ENCODE results near the gene TMEM45B. TPM values are rescaled to one million over a fixed set of nuclear protein-coding genes. Genes with fewer than 3 reads are reported as not detected.
"Not testable (repeated sequence)": the region's sequence is repeated elsewhere in the genome, so short reads cannot be mapped to it uniquely, and the experiment has no call there.

The TMEM45B gene
- total RNA-seq, 1 donor from 2014 or later, result 10.1 TPM

DNA sequence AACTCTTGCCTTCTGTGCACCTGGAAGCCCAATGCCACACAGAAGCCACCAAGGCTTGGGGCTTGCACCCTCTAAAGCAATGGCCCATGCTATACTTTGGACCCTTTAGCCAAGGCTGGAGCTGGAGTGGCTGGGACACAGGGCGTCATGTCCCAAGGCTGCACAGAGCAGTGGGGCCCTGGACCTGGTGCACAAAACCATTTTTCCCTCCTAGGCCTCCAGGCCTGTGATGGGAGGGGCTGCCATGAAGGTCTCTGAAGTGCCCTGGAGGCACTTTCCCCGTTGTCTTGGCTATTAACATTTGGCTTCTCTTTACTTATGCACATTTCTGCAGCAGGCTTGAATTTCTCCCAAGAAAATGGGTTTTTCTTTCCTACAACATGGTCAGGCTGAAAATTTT is 20.6 kb upstream of the TMEM45B start:
- H3K27ac ChIP-seq, result no peak overlapping the region
- no peaks in the 10 kb centered on the region for H3K36me3 ChIP-seq
- intact Hi-C loops (cut with DNase I), result no loop called here
- TF ChIP-seq CTCF (IDR thresholded peaks at IDR 0.05) (no peak), POLR2A (IDR thresholded peaks at IDR 0.05) (no peak), POLR2AphosphoS5 (IDR thresholded peaks at IDR 0.05; ENCODE audit: insufficient read depth in 1 of 2, low read depth in 1 of 2) (no peak)
- no peaks in the 10 kb centered on the region for H3K4me1 ChIP-seq
- H3K9me3 ChIP-seq, result peaks cover 3% of the 10 kb centered on the region
- no peaks in the 10 kb centered on the region for H3K27me3 ChIP-seq
- DNase-seq (ENCODE audit: extremely low spot score in 2 of 2), result no peak
- no peak overlapping the region for H3K4me3 ChIP-seq

GRCh38 chr11:129798212-129798611 is 17.4 kb upstream of the TMEM45B start:
- DNase-seq (ENCODE audit: extremely low spot score in 2 of 2), result no peak
- H3K9me3 ChIP-seq, result peaks cover 3% of the 10 kb centered on the region
- no peaks in the 10 kb centered on the region for H3K36me3 ChIP-seq
- H3K4me3 ChIP-seq, result no peak overlapping the region
- no peaks in the 10 kb centered on the region for H3K4me1 ChIP-seq
- no peaks in the 10 kb centered on the region for H3K27me3 ChIP-seq
- intact Hi-C loops (cut with DNase I), result no loop called here
- no peak for TF ChIP-seq POLR2A (IDR thresholded peaks at IDR 0.05)
- no peak for TF ChIP-seq POLR2AphosphoS5 (IDR thresholded peaks at IDR 0.05; ENCODE audit: insufficient read depth in 1 of 2, low read depth in 1 of 2)
- TF ChIP-seq CTCF (IDR thresholded peaks at IDR 0.05), result no peak
- H3K27ac ChIP-seq, result no peak overlapping the region

DNA sequence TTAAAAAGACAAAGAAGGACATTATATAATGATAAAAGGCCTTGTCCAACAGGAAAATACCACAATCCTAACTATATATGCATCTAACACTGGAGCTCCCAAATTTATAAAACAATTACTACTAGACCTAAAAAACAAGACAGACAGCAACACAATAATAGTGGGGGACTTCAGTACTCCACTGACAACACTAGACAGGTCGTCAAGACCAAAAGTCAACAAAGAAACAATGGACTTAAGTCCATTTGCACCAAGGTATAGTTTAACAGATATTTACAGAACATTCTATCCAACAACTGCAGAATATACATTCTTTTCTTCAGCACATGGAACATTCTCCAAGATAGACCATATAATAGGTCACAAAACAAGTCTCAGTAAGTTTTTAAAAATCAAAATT is 15.5 kb upstream of the TMEM45B start:
- DNase-seq (ENCODE audit: extremely low spot score in 2 of 2); H3K36me3 ChIP-seq; intact Hi-C loops (cut with DNase I): not testable (repeated sequence)

GRCh38 chr11:129800655-129801054 is 15.0 kb upstream of the TMEM45B start:
- intact Hi-C loops (cut with DNase I), result no loop called here
- H3K9me3 ChIP-seq, result peaks cover 3% of the 10 kb centered on the region
- TF ChIP-seq POLR2AphosphoS5 (IDR thresholded peaks at IDR 0.05; ENCODE audit: insufficient read depth in 1 of 2, low read depth in 1 of 2) (no peak), POLR2A (IDR thresholded peaks at IDR 0.05) (no peak), CTCF (IDR thresholded peaks at IDR 0.05) (no peak)
- no peaks in the 10 kb centered on the region for H3K4me1 ChIP-seq
- no peaks in the 10 kb centered on the region for H3K27me3 ChIP-seq
- no peak overlapping the region for H3K27ac ChIP-seq
- DNase-seq (ENCODE audit: extremely low spot score in 2 of 2), result no peak
- H3K4me3 ChIP-seq, result no peak overlapping the region
- no peaks in the 10 kb centered on the region for H3K36me3 ChIP-seq

More for the DNA sequence above, 15.5 kb upstream of the TMEM45B start:
- not testable (repeated sequence) for H3K27me3 ChIP-seq, H3K9me3 ChIP-seq, H3K27ac ChIP-seq, H3K4me1 ChIP-seq, H3K4me3 ChIP-seq

- Histone ChIP-seq H3K27me3 (no peaks in the 10 kb centered on the region), H3K36me3 (no peaks in the 10 kb centered on the region), H3K27ac (no peak overlapping the region), H3K4me3 (no peak overlapping the region), H3K4me1 (no peaks in the 10 kb centered on the region), H3K9me3 (peaks cover 3% of the 10 kb centered on the region)
- TF ChIP-seq POLR2AphosphoS5 (IDR thresholded peaks at IDR 0.05; ENCODE audit: insufficient read depth in 1 of 2, low read depth in 1 of 2) (no peak), POLR2A (IDR thresholded peaks at IDR 0.05) (no peak), CTCF (IDR thresholded peaks at IDR 0.05) (no peak)
- intact Hi-C loops (cut with DNase I), result no loop called here
- no peak for DNase-seq (ENCODE audit: extremely low spot score in 2 of 2)
Observed at GRCh38 chr11:129803533-129803932, 12.1 kb upstream of the TMEM45B start.

DNA sequence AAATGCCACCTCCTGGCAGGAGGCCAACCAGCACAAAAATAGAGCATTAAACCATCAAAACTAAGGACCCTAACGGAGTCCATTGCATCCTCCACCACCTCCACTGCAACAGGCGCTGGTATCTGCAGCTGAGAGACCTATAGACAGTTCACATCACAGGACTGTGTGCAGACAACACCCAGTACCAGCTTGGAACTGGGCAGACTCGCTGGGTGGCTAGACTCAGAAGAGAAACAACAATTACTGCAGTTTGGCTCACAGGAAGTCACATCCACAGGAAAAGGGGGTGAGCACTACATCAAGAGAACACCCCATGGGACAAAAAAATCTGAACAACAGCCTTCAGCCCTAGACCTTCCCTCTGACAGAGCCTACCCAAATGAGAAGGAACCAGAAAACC is 11.6 kb upstream of the TMEM45B start:
- Histone ChIP-seq H3K27ac (no peak overlapping the region), H3K36me3 (no peaks in the 10 kb centered on the region), H3K4me1 (no peaks in the 10 kb centered on the region), H3K27me3 (no peaks in the 10 kb centered on the region), H3K4me3 (no peak overlapping the region), H3K9me3 (peaks cover 3% of the 10 kb centered on the region)
- no peak for TF ChIP-seq POLR2AphosphoS5 (IDR thresholded peaks at IDR 0.05; ENCODE audit: insufficient read depth in 1 of 2, low read depth in 1 of 2)
- TF ChIP-seq POLR2A (IDR thresholded peaks at IDR 0.05), result no peak
- TF ChIP-seq CTCF (IDR thresholded peaks at IDR 0.05), result no peak
- intact Hi-C loops (cut with DNase I), result no loop called here
- no peak for DNase-seq (ENCODE audit: extremely low spot score in 2 of 2)

GRCh38 chr11:129808241-129808640 is 7.4 kb upstream of the TMEM45B start:
- H3K9me3 ChIP-seq; intact Hi-C loops (cut with DNase I); H3K36me3 ChIP-seq; H3K27ac ChIP-seq; H3K27me3 ChIP-seq; H3K4me3 ChIP-seq; DNase-seq (ENCODE audit: extremely low spot score in 2 of 2); H3K4me1 ChIP-seq: not testable (repeated sequence)
